SK-N-SH treated with all-trans-retinoic acid at 6 μM for 48 hours (cell line): Measurements from ENCODE around the gene AKAP6.

Experiments
- CSRNP3 ChIP-seq: fragments of 250-450 bp; sonication (Bioruptor Pico); IDR thresholded peaks from 2 replicates; pipeline ENCODE4 v1.5.1; 2021; ENCODE audit warnings: mild to moderate bottlenecking, moderate library complexity
- ESRRG ChIP-seq: fragments of 250-450 bp; sonication (Bioruptor Pico); IDR thresholded peaks from 2 replicates; pipeline ENCODE4 v1.6.1; 2021; ENCODE audit warnings: mild to moderate bottlenecking
- PATZ1 ChIP-seq: fragments of 250-450 bp; sonication (Bioruptor Pico); IDR thresholded peaks from 2 replicates; pipeline ENCODE4 v1.8.0; 2020; ENCODE audit warnings: mild to moderate bottlenecking, moderate library complexity, borderline replicate concordance
- POU6F1 ChIP-seq: fragments of 250-450 bp; sonication (Bioruptor Pico); IDR thresholded peaks from 2 replicates; pipeline ENCODE4 v1.8.0; 2021; ENCODE audit warnings: low read depth, mild to moderate bottlenecking, moderate library complexity, borderline replicate concordance
- RARB ChIP-seq: fragments of 250-450 bp; sonication (Bioruptor Pico); IDR thresholded peaks from 2 replicates; pipeline ENCODE4 v1.8.0; 2021; ENCODE audit warnings: mild to moderate bottlenecking, moderate library complexity
- ZC3H10 ChIP-seq: fragments of 250-450 bp; sonication (Bioruptor Pico); IDR thresholded peaks from 2 replicates; pipeline ENCODE4 v1.5.1; 2021; ENCODE audit warnings: mild to moderate bottlenecking, moderate library complexity
- ZFP30 ChIP-seq: fragments of 450-650 bp; formaldehyde crosslinking; IDR thresholded peaks from 2 replicates; pipeline ENCODE4 v1.5.0; 2022; ENCODE audit warnings: mild to moderate bottlenecking, moderate library complexity
- ZNF70 ChIP-seq: fragments of 450-650 bp; formaldehyde crosslinking; IDR thresholded peaks from 2 replicates; pipeline ENCODE4 v1.5.0; 2020; ENCODE audit warnings: mild to moderate bottlenecking, moderate library complexity
- ZNF8 ChIP-seq: fragments of 450-650 bp; formaldehyde crosslinking; IDR thresholded peaks from 2 replicates; pipeline ENCODE4 v1.5.0; 2020; ENCODE audit warnings: mild to moderate bottlenecking, moderate library complexity

GRCh38 chr14:32366986-32367385 is 37.9 kb downstream of the AKAP6 start:
- TF ChIP-seq POU6F1 (CRISPR knock-in tag), result no peak
- TF ChIP-seq RARB (CRISPR knock-in tag), result no peak
- no peak for TF ChIP-seq CSRNP3 (CRISPR knock-in tag)
- no peak for TF ChIP-seq ZC3H10 (CRISPR knock-in tag)
- TF ChIP-seq ZNF8, result no peak
- no peak for TF ChIP-seq ZFP30
- TF ChIP-seq ZNF70, result no peak
- TF ChIP-seq ESRRG (CRISPR knock-in tag), result no peak
- no peak for TF ChIP-seq PATZ1
